Measurements from ENCODE around the gene STK24. TPM values are rescaled to one million over a fixed set of nuclear protein-coding genes. Genes with fewer than 3 reads are reported as not detected.

STK24 gene
- total and polyA plus RNA-seq, 2 of the 4 experiments (the other 2 are of a cell fraction), result 29.2 to 43.4 TPM

- POLR2A ChIA-PET (ENCODE audit: unreplicated experiment), result no interaction called here
- Histone ChIP-seq H3K36me3 (ENCODE audit: control insufficient read depth, insufficient read depth, low read length) (peaks cover 7% of the 10 kb centered on the region; the same call in 1 of the 2 replicates), H2BK5ac (ENCODE audit: low read depth, low read length, poor library complexity, severe bottlenecking) (peak overlapping the region; percentile 63), H3K18ac (ENCODE audit: low read depth, low read length) (peak overlapping the region; percentile 31), H4K8ac (ENCODE audit: low read depth in 2 of 2, low read length in 2 of 2) (no peak overlapping the region; a peak in 1 of 4 replicates), H3K23ac (ENCODE audit: low read depth, low read length) (peak overlapping the region; percentile 70; the same call in 1 of the 2 replicates), H3K14ac (replicated peaks; ENCODE audit: low read depth, low read length) (peak overlapping the region; percentile 51; the same call in 1 of the 2 replicates), H2BK120ac (ENCODE audit: low read depth, low read length) (no peak overlapping the region; the same call in 1 of the 2 replicates), H4K20me1 (ENCODE audit: insufficient read depth, low read length) (peaks cover 83% of the 10 kb centered on the region), H3K79me1 (ENCODE audit: low read depth in 1 of 2, low read length in 2 of 2) (peaks cover 60 to 91% of the 10 kb centered on the region in 2 experiments), H4K5ac (ENCODE audit: low read depth, low read length) (no peak overlapping the region), H3K4me1 (ENCODE audit: control insufficient read depth, insufficient read depth, low read length) (peaks cover 35% of the 10 kb centered on the region), H3K4me2 (ENCODE audit: low read depth, low read length) (peak overlapping the region; percentile 87), H3K9ac (ENCODE audit: low read depth, low read length) (peak overlapping the region; percentile 51), H3K56ac (ENCODE audit: extremely low read depth, insufficient read depth, low read length) (peak overlapping the region; percentile 22; the same call in 1 of the 2 replicates), H2BK15ac (ENCODE audit: low read depth, low read length) (peak overlapping the region; percentile 39; the same call in 1 of the 3 replicates), H2AFZ (replicated peaks; ENCODE audit: low read length, poor library complexity) (peak overlapping the region; percentile 2), H3K9me3 (ENCODE audit: control insufficient read depth, insufficient read depth, low read length) (no peaks in the 10 kb centered on the region), H2AK9ac (replicated peaks; ENCODE audit: low read depth, low read length, poor library complexity) (no peak overlapping the region), H3K4ac (ENCODE audit: low read depth, low read length) (peak overlapping the region; percentile 73), H3K27me3 (ENCODE audit: control insufficient read depth, insufficient read depth, low read length) (no peaks in the 10 kb centered on the region), H3K27ac (ENCODE audit: insufficient read depth, low read length) (peak overlapping the region; percentile 89; the same call in 1 of the 2 replicates), H2BK20ac (ENCODE audit: low read depth, low read length) (no peak overlapping the region), H2AK5ac (ENCODE audit: low read depth, low read length) (peak overlapping the region; percentile 80; the same call in 1 of the 2 replicates), H3K9me1 (ENCODE audit: insufficient read depth, low read length) (peaks cover 51% of the 10 kb centered on the region), H3K4me3 (ENCODE audit: insufficient read depth, low read depth, low read length) (peak overlapping the region; percentile 23), H4K91ac (ENCODE audit: insufficient read depth, low read depth, low read length) (no peak overlapping the region)
- in situ Hi-C loops (cut with MboI; ENCODE audit: low sequenced_read_pairs), result no loop called here
- dilution Hi-C loops (cut with HindIII; ENCODE audit: low sequenced_read_pairs, unreplicated experiment), result no loop called here
- intact Hi-C loops (cut with micrococcal nuclease), result no loop called here
- TF ChIP-seq RAD21 (IDR thresholded peaks at IDR 0.05; ENCODE audit: low read length) (no peak), CHD1 (IDR thresholded peaks at IDR 0.05; ENCODE audit: low read depth, low read length) (no peak), POLR2A (IDR thresholded peaks at IDR 0.05; ENCODE audit: low read depth, low read length) (no peak), RFX5 (IDR thresholded peaks at IDR 0.05; ENCODE audit: low read depth, low read length) (no peak), USF2 (IDR thresholded peaks at IDR 0.05; ENCODE audit: low read depth, low read length) (no peak), FOS (IDR thresholded peaks at IDR 0.05; ENCODE audit: low read depth, low read length) (no peak), MXI1 (IDR thresholded peaks at IDR 0.05; ENCODE audit: borderline replicate concordance, low read depth, low read length) (no peak), MAFK (IDR thresholded peaks at IDR 0.05; ENCODE audit: low read depth, low read length) (no peak), ELK1 (IDR thresholded peaks at IDR 0.05; ENCODE audit: borderline replicate concordance, low read depth, low read length) (no peak), CTCF (conservative IDR thresholded peaks at IDR 0.05; ENCODE audit: low read depth, low read length) (no peak), CEBPB (IDR thresholded peaks at IDR 0.05; ENCODE audit: low read depth, low read length) (no peak), NFE2L2 (IDR thresholded peaks at IDR 0.05; ENCODE audit: low read depth, low read length) (no peak), MAZ (IDR thresholded peaks at IDR 0.05; ENCODE audit: borderline replicate concordance, low read depth, low read length) (no peak), BHLHE40 (IDR thresholded peaks at IDR 0.05; ENCODE audit: low read depth, low read length) (no peak)
- no CpG with 5 or more reads among the region's 1 CpG for WGBS, 2 experiments (ENCODE audit: extremely low coverage in 2 of 2, insufficient read length in 1 of 2)
- ATAC-seq (ENCODE audit: low read depth) (no peak; the same call in 1 of the 2 replicates), DNase-seq (no peak)
- BruUV-seq (replicated peaks), result no TSS peak
- CTCF ChIA-PET, result interaction anchor here (0.6 to 1.3 kb wide), 2 partner anchors 8 to 149 kb away, joined by 3 read pairs; no protein-coding TSS in a partner anchor
Measured at GRCh38 chr13:98504029-98504351, 72.9 kb downstream of the STK24 start.
